COLO668 (cell line): ENCODE results near the gene MEX3B.
A peak's percentile ranks its signal among the peaks of the same experiment; 100 is the strongest.

Experiments used
- DNase-seq: peaks from one replicate; lab custom pipeline; 2025; ENCODE audit not compliant: unreplicated experiment; lab: John Stamatoyannopoulos, UW

Gene MEX3B

GRCh38 chr15:82045892-82046665 lies at the start of gene MEX3B:
TSS of gene MEX3B (minus strand) at chr15:82046018. CDS start at chr15:82045705, 313 bp downstream.
- DNase-seq: peak; percentile 96

- DNase-seq: no peak
Measured at GRCh38 chr15:82093774-82094211, 48.0 kb upstream of the MEX3B start.

GRCh38 chr15:82093325-82093724 lies 47.5 kb upstream of the MEX3B start:
- no peak for DNase-seq

- no peak for DNase-seq
Measured at GRCh38 chr15:82091636-82092140, 45.9 kb upstream of the MEX3B start.

GRCh38 chr15:82086243-82086995 lies 40.6 kb upstream of the MEX3B start:
- no peak for DNase-seq

GRCh38 chr15:82081914-82082762 lies 36.3 kb upstream of the MEX3B start:
- DNase-seq: peak; percentile 22

- no peak for DNase-seq
Measured at GRCh38 chr15:82080774-82081173, 35.0 kb upstream of the MEX3B start.

- no peak for DNase-seq
Measured at GRCh38 chr15:82079736-82080135, 33.9 kb upstream of the MEX3B start.

GRCh38 chr15:82074610-82075009 lies 28.8 kb upstream of the MEX3B start:
- DNase-seq: no peak

GRCh38 chr15:82072926-82073537 lies 27.2 kb upstream of the MEX3B start:
- DNase-seq: no peak

- no peak for DNase-seq
Measured at GRCh38 chr15:82066455-82066854, 20.6 kb upstream of the MEX3B start.

GRCh38 chr15:82064824-82065223 lies 19.0 kb upstream of the MEX3B start:
- DNase-seq: no peak

GRCh38 chr15:82062479-82063454 lies 16.9 kb upstream of the MEX3B start:
- peak; percentile 7 for DNase-seq

- DNase-seq: no peak
Measured at GRCh38 chr15:82060817-82061216, 15.0 kb upstream of the MEX3B start.

GRCh38 chr15:82058517-82059204 lies 12.8 kb upstream of the MEX3B start:
- no peak for DNase-seq

- DNase-seq: no peak
Measured at GRCh38 chr15:82058026-82058425, 12.2 kb upstream of the MEX3B start.

- DNase-seq: no peak
Measured at GRCh38 chr15:82056958-82057823, 11.4 kb upstream of the MEX3B start.

- no peak for DNase-seq
Measured at GRCh38 chr15:82052751-82053150, 6.9 kb upstream of the MEX3B start.
